A549 (cell line): ENCODE results near the gene CPZ.

Source experiments
- BHLHE40 ChIP-seq: IDR thresholded peaks from 2 replicates; pipeline ENCODE4 v1.6.1; 2012; ENCODE audit warnings: low read depth, low read length, inconsistent platforms
- CTCF ChIP-seq: fragments of >200 bp; sonication (Bioruptor Twin); formaldehyde crosslinking; IDR thresholded peaks from 3 replicates; pipeline ENCODE4 v1.5.1; 2016
- EP300 ChIP-seq, 2 experiments: fragments of >200 bp; sonication (Bioruptor Twin); formaldehyde crosslinking; IDR thresholded peaks; 2 replicates in 1 of 2; 3 replicates in 1 of 2; pipeline ENCODE4 v1.6.1; 2016 to 2017
- MYC ChIP-seq: IDR thresholded peaks from 2 replicates; pipeline ENCODE4 v1.6.1; 2012; ENCODE audit warnings: mild to moderate bottlenecking, inconsistent platforms, low read length, improper control_type of control experiment, borderline replicate concordance
- POLR2A ChIP-seq: IDR thresholded peaks from 2 replicates; pipeline ENCODE4 v1.6.1; 2012; ENCODE audit warnings: mild to moderate bottlenecking, low read length
- SREBF2 ChIP-seq: fragments of 450-650 bp; IDR thresholded peaks from 2 replicates; pipeline ENCODE4 v1.6.1; 2014; ENCODE audit warnings: mild to moderate bottlenecking, moderate library complexity
- TP53 ChIP-seq: fragments of 250-450 bp; sonication (Bioruptor Pico); IDR thresholded peaks from 2 replicates; pipeline ENCODE4 v1.5.0; 2021; ENCODE audit warnings: mild to moderate bottlenecking, moderate library complexity
- TF ChIP-seq, protein P1 (sequence below): fragments of 200-600 bp; sonication (generic); IDR thresholded peaks from 2 replicates; pipeline ENCODE4 v1.6.1; 2016; ENCODE audit warnings: antibody characterized with exemption, mild to moderate bottlenecking, moderate library complexity
- TF ChIP-seq, protein P2 (sequence below): fragments of 450-650 bp; IDR thresholded peaks from 2 replicates; pipeline ENCODE4 v1.6.1; 2014; ENCODE audit warnings: antibody characterized with exemption

GRCh38 chr4:8648296-8648695 lies 55.7 kb downstream of the CPZ start:
- no peak for TF ChIP-seq CTCF
- TF ChIP-seq, protein P1, sequence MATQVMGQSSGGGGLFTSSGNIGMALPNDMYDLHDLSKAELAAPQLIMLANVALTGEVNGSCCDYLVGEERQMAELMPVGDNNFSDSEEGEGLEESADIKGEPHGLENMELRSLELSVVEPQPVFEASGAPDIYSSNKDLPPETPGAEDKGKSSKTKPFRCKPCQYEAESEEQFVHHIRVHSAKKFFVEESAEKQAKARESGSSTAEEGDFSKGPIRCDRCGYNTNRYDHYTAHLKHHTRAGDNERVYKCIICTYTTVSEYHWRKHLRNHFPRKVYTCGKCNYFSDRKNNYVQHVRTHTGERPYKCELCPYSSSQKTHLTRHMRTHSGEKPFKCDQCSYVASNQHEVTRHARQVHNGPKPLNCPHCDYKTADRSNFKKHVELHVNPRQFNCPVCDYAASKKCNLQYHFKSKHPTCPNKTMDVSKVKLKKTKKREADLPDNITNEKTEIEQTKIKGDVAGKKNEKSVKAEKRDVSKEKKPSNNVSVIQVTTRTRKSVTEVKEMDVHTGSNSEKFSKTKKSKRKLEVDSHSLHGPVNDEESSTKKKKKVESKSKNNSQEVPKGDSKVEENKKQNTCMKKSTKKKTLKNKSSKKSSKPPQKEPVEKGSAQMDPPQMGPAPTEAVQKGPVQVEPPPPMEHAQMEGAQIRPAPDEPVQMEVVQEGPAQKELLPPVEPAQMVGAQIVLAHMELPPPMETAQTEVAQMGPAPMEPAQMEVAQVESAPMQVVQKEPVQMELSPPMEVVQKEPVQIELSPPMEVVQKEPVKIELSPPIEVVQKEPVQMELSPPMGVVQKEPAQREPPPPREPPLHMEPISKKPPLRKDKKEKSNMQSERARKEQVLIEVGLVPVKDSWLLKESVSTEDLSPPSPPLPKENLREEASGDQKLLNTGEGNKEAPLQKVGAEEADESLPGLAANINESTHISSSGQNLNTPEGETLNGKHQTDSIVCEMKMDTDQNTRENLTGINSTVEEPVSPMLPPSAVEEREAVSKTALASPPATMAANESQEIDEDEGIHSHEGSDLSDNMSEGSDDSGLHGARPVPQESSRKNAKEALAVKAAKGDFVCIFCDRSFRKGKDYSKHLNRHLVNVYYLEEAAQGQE: no peak
- no peak for TF ChIP-seq POLR2A
- no peak for TF ChIP-seq SREBF2
- TF ChIP-seq BHLHE40: no peak
- no peak for TF ChIP-seq TP53 (CRISPR knock-in tag)
- no peak for TF ChIP-seq EP300 (IDR thresholded peaks at IDR 0.05)
- no peak for TF ChIP-seq MYC
- TF ChIP-seq, protein P2, sequence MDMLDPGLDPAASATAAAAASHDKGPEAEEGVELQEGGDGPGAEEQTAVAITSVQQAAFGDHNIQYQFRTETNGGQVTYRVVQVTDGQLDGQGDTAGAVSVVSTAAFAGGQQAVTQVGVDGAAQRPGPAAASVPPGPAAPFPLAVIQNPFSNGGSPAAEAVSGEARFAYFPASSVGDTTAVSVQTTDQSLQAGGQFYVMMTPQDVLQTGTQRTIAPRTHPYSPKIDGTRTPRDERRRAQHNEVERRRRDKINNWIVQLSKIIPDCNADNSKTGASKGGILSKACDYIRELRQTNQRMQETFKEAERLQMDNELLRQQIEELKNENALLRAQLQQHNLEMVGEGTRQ: no peak
